ENCODE data around the gene CHMP5. TPM values are rescaled to one million over a fixed set of nuclear protein-coding genes. Genes with fewer than 3 reads are reported as not detected.
A peak's percentile ranks its signal among the peaks of the same experiment; 100 is the strongest.

Gene CHMP5
- polyA plus RNA-seq, 1 donor from 2014 or later = 286 TPM

- peak; percentile 65 for TF ChIP-seq TAF1 (IDR thresholded peaks at IDR 0.05; ENCODE audit: low read depth)
- TF ChIP-seq RAD21 (conservative IDR thresholded peaks at IDR 0.05) = peak; percentile 12
- TF ChIP-seq MXI1 (conservative IDR thresholded peaks at IDR 0.05; ENCODE audit: poor library complexity, severe bottlenecking) = peak; percentile 98
- TF ChIP-seq, protein P1, sequence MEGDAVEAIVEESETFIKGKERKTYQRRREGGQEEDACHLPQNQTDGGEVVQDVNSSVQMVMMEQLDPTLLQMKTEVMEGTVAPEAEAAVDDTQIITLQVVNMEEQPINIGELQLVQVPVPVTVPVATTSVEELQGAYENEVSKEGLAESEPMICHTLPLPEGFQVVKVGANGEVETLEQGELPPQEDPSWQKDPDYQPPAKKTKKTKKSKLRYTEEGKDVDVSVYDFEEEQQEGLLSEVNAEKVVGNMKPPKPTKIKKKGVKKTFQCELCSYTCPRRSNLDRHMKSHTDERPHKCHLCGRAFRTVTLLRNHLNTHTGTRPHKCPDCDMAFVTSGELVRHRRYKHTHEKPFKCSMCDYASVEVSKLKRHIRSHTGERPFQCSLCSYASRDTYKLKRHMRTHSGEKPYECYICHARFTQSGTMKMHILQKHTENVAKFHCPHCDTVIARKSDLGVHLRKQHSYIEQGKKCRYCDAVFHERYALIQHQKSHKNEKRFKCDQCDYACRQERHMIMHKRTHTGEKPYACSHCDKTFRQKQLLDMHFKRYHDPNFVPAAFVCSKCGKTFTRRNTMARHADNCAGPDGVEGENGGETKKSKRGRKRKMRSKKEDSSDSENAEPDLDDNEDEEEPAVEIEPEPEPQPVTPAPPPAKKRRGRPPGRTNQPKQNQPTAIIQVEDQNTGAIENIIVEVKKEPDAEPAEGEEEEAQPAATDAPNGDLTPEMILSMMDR (IDR thresholded peaks at IDR 0.05; ENCODE audit: poor library complexity, severe bottlenecking) = no peak
- peak; percentile 32 for TF ChIP-seq SMC3 (conservative IDR thresholded peaks at IDR 0.05; ENCODE audit: poor library complexity)
- TF ChIP-seq, protein P2, sequence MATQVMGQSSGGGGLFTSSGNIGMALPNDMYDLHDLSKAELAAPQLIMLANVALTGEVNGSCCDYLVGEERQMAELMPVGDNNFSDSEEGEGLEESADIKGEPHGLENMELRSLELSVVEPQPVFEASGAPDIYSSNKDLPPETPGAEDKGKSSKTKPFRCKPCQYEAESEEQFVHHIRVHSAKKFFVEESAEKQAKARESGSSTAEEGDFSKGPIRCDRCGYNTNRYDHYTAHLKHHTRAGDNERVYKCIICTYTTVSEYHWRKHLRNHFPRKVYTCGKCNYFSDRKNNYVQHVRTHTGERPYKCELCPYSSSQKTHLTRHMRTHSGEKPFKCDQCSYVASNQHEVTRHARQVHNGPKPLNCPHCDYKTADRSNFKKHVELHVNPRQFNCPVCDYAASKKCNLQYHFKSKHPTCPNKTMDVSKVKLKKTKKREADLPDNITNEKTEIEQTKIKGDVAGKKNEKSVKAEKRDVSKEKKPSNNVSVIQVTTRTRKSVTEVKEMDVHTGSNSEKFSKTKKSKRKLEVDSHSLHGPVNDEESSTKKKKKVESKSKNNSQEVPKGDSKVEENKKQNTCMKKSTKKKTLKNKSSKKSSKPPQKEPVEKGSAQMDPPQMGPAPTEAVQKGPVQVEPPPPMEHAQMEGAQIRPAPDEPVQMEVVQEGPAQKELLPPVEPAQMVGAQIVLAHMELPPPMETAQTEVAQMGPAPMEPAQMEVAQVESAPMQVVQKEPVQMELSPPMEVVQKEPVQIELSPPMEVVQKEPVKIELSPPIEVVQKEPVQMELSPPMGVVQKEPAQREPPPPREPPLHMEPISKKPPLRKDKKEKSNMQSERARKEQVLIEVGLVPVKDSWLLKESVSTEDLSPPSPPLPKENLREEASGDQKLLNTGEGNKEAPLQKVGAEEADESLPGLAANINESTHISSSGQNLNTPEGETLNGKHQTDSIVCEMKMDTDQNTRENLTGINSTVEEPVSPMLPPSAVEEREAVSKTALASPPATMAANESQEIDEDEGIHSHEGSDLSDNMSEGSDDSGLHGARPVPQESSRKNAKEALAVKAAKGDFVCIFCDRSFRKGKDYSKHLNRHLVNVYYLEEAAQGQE (IDR thresholded peaks at IDR 0.05; ENCODE audit: borderline replicate concordance) = peak; percentile 69
- no peak for TF ChIP-seq EZH2 (IDR thresholded peaks at IDR 0.05; ENCODE audit: borderline replicate concordance, insufficient read depth, low read length, poor library complexity, severe bottlenecking)
- TF ChIP-seq EP300 (conservative IDR thresholded peaks at IDR 0.05; ENCODE audit: poor library complexity, severe bottlenecking) = peak; percentile 77
- TF ChIP-seq POLR2AphosphoS5 (IDR thresholded peaks at IDR 0.05) = peak; percentile 99
- H3K79me2 ChIP-seq (replicated peaks; ENCODE audit: insufficient read depth, low read length) = peaks cover 35% of the 10 kb centered on the region
- H3K27me3 ChIP-seq (ENCODE audit: insufficient read depth, low read depth, low read length) = no peaks in the 10 kb centered on the region
- H3K36me3 ChIP-seq (ENCODE audit: insufficient read depth, low read length) = no peaks in the 10 kb centered on the region
- peak within 1 kb of the TSS; percentile 70 for H3K4me2 ChIP-seq (ENCODE audit: low read length)
- no peaks in the 10 kb centered on the region for H3F3A ChIP-seq (ENCODE audit: insufficient read depth, low read length, poor library complexity, severe bottlenecking)
- H3K4me3 ChIP-seq (ENCODE audit: low read length) = peak within 1 kb of the TSS; percentile 77
- no peaks in the 10 kb centered on the region for H3K9me2 ChIP-seq (ENCODE audit: insufficient read depth, low read length)
- peak within 1 kb of the TSS; percentile 100 for H3K27ac ChIP-seq (ENCODE audit: low read length)
- H3K9ac ChIP-seq (ENCODE audit: low read length) = peak within 1 kb of the TSS; percentile 98
- peak within 1 kb of the TSS; percentile 88 for H2AFZ ChIP-seq (ENCODE audit: low read depth, low read length)
- no peaks in the 10 kb centered on the region for H4K20me1 ChIP-seq (ENCODE audit: insufficient read depth)
- no peaks in the 10 kb centered on the region for H3K9me3 ChIP-seq (ENCODE audit: low read length)
Measured at GRCh38 chr9:33290247-33291030, 25.6 kb downstream of the CHMP5 start, which contains the start of gene NFX1. TSS of gene NFX1 (plus strand) at chr9:33290516. CDS start at chr9:33290573, 57 bp downstream.

DNA sequence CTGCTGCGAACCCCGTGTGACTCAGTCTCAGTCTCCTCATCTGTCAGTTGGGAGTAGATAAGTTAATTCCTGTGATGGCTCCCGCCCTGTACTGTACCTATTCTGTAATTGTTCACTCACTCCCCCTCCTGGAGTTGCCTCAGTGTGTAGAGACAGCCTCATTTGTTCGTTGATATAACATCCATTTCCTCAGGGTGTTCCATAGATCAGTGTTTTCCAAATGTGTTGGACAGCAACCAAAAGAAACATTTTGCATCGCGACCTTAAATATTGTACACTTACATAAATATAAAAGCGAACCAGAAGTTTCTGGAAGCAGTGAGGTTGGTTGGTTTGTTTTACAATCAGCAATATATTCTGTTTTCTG lies 26.2 kb downstream of the CHMP5 start:
- Histone ChIP-seq H3K9ac (ENCODE audit: low read length) (peak overlapping the region; percentile 98), H3K9me2 (ENCODE audit: insufficient read depth, low read length) (no peaks in the 10 kb centered on the region), H3K79me2 (replicated peaks; ENCODE audit: insufficient read depth, low read length) (peaks cover 38% of the 10 kb centered on the region), H3K27me3 (ENCODE audit: insufficient read depth, low read depth, low read length) (no peaks in the 10 kb centered on the region), H3K4me2 (ENCODE audit: low read length) (peak overlapping the region; percentile 68), H2AFZ (ENCODE audit: low read depth, low read length) (peak overlapping the region; percentile 62), H3K27ac (ENCODE audit: low read length) (peak overlapping the region; percentile 100), H3K4me3 (ENCODE audit: low read length) (peak overlapping the region; percentile 77), H3K36me3 (ENCODE audit: insufficient read depth, low read length) (no peaks in the 10 kb centered on the region), H4K20me1 (ENCODE audit: insufficient read depth) (no peaks in the 10 kb centered on the region), H3K9me3 (ENCODE audit: low read length) (no peaks in the 10 kb centered on the region), H3F3A (ENCODE audit: insufficient read depth, low read length, poor library complexity, severe bottlenecking) (no peaks in the 10 kb centered on the region)
- TF ChIP-seq EZH2 (IDR thresholded peaks at IDR 0.05; ENCODE audit: borderline replicate concordance, insufficient read depth, low read length, poor library complexity, severe bottlenecking) (no peak), EP300 (conservative IDR thresholded peaks at IDR 0.05; ENCODE audit: poor library complexity, severe bottlenecking) (no peak), MXI1 (conservative IDR thresholded peaks at IDR 0.05; ENCODE audit: poor library complexity, severe bottlenecking) (no peak), TAF1 (IDR thresholded peaks at IDR 0.05; ENCODE audit: low read depth) (no peak), SMC3 (conservative IDR thresholded peaks at IDR 0.05; ENCODE audit: poor library complexity) (no peak), RAD21 (conservative IDR thresholded peaks at IDR 0.05) (no peak), POLR2AphosphoS5 (IDR thresholded peaks at IDR 0.05) (no peak)
- TF ChIP-seq, protein P2 (IDR thresholded peaks at IDR 0.05; ENCODE audit: borderline replicate concordance) = no peak
- TF ChIP-seq, protein P1 (IDR thresholded peaks at IDR 0.05; ENCODE audit: poor library complexity, severe bottlenecking) = no peak
